ENCODE measurements around the gene NAV2.

Gene NAV2

DNA sequence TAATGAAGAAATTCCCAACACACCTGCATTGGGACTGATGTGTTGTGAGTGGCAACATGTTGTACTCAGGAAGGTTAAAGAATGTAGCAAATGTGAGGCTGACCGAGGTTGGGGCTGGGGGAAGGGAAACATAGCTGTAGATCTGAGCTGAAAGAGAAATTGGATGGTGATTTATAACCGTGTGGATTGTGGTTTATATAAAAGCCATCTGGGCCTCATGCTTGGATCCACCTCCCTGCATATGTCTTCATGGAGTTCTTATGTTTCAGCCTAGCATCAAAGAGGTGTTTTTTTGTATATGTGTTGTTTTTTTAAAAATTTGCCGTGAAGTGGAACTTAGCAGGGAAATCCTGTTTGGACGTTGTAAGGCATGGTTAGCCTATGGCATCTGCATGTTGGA lies 141.3 kb downstream of the NAV2 start:
- no peak for DNase-seq (ENCODE audit: low read depth)
- H3K4me3 ChIP-seq (ENCODE audit: low read length), result no peak overlapping the region
- TF ChIP-seq, protein P1, sequence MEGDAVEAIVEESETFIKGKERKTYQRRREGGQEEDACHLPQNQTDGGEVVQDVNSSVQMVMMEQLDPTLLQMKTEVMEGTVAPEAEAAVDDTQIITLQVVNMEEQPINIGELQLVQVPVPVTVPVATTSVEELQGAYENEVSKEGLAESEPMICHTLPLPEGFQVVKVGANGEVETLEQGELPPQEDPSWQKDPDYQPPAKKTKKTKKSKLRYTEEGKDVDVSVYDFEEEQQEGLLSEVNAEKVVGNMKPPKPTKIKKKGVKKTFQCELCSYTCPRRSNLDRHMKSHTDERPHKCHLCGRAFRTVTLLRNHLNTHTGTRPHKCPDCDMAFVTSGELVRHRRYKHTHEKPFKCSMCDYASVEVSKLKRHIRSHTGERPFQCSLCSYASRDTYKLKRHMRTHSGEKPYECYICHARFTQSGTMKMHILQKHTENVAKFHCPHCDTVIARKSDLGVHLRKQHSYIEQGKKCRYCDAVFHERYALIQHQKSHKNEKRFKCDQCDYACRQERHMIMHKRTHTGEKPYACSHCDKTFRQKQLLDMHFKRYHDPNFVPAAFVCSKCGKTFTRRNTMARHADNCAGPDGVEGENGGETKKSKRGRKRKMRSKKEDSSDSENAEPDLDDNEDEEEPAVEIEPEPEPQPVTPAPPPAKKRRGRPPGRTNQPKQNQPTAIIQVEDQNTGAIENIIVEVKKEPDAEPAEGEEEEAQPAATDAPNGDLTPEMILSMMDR (IDR thresholded peaks at IDR 0.05; ENCODE audit: insufficient read depth, low read depth, low read length, missing control alignments), result no peak

DNA sequence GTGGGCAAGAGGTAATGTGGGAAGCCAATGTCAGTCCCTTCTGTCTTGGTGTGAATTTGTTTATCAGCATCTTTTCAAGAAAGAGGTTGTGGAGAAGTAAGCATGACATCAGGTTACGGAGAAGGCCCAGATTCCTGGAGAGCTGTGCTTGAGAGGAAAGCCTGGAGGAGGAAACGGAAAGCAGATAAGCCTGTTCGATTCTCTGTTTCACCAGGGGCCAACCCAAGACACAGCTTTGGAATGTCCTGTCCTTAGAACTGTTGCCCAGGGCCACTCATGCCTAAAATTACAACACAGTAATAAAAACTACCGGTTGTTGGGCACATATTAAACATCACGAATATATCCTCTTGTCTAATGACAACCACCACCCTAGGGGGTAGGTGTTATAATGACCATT lies 148.5 kb downstream of the NAV2 start:
- no peak overlapping the region for H3K4me3 ChIP-seq (ENCODE audit: low read length)
- no peak for DNase-seq (ENCODE audit: low read depth)
- TF ChIP-seq, protein P1 (IDR thresholded peaks at IDR 0.05; ENCODE audit: insufficient read depth, low read depth, low read length, missing control alignments), result no peak

DNA sequence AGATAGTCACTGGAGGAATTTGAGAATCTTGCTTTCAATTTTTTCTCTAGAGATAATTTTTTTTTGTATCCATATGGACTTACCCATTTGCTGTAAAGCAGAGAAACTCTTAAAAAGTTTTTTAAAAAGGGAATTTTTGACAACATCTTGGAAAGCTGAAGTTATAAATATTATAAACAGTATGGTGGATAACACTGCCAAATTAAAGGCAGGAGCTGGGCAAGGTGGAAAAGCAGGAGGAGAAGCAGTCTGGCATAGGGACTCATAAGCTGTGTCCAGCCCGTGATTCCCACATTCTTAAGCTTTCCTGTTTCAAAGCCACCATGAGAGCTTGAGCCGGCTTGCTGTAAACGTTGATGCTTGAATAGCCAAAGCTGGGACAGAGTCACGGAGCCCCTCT lies 149.5 kb downstream of the NAV2 start:
- no peak for DNase-seq (ENCODE audit: low read depth)
- H3K4me3 ChIP-seq (ENCODE audit: low read length), result no peak overlapping the region
- TF ChIP-seq, protein P1 (IDR thresholded peaks at IDR 0.05; ENCODE audit: insufficient read depth, low read depth, low read length, missing control alignments), result no peak

DNA sequence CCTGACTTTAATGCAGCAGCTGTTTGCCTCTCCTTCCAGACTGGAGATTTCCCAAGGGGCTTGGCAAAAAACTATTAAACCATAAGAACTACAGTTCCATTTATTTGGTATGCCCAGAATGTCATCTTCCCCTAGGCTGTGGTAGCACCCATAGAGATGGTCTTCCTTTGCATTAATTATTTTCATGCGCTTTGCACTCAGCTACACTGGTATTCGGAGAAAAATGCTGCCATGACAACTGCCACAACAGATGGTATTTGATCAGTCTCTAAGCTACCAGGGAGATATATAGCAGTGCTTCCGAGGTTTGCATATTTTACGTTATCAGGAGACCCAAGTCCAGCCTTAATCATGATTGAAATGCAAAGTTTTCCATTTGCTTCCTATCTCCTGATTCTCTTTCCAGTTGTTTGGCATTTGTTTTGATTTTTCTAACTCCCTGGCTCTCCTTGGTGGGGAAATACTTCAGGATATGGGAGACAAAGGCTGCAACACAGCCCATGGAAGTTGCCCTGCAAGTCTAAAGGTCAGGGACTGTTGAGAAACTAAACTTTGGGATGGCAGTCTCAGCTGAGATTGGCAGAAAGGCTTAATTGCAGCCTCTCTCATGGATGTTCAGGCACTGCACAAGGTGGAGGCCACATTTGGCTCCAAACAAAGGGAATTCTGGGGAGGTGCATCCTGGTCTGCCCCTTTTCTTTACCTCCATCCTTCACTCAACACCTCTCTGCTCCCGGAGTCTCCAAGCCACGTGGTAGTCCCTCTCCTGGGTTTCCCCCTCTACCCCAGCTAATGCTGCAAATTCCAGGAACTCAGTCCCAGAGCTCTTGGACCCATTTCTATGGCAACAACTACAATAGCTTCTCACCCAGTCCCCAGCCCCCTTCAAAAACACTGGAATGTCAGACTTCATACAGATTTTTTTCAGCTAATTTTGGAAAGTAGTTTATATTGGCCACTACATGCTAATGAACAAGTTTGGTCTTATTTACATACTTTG lies 151.8 kb downstream of the NAV2 start:
- H3K4me3 ChIP-seq (ENCODE audit: low read length), result no peak overlapping the region

DNA sequence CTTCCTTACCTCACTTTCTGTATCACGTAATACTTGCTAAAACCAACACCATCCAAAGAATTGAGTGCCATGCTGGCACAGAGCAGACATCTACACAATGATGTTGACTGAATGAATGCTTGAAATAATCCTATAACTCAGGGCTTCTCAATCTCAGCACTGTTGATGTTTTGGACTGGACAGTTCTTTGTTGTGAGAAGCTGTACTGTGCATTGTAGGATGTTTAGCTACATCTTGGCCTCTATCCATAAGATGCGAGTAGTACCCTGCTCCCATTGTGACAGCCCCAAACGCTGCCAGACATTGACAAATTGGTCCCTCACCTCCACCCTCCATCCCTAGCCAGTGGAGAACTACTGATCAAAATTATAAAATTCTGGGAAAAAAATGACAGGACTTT lies 153.4 kb downstream of the NAV2 start:
- TF ChIP-seq, protein P1 (IDR thresholded peaks at IDR 0.05; ENCODE audit: insufficient read depth, low read depth, low read length, missing control alignments), result no peak
- no peak overlapping the region for H3K4me3 ChIP-seq (ENCODE audit: low read length)
- DNase-seq (ENCODE audit: low read depth), result no peak

More for the DNA sequence above, 151.8 kb downstream of the NAV2 start:
- TF ChIP-seq, protein P1 (IDR thresholded peaks at IDR 0.05; ENCODE audit: insufficient read depth, low read depth, low read length, missing control alignments), result no peak
- DNase-seq (ENCODE audit: low read depth), result no peak

DNA sequence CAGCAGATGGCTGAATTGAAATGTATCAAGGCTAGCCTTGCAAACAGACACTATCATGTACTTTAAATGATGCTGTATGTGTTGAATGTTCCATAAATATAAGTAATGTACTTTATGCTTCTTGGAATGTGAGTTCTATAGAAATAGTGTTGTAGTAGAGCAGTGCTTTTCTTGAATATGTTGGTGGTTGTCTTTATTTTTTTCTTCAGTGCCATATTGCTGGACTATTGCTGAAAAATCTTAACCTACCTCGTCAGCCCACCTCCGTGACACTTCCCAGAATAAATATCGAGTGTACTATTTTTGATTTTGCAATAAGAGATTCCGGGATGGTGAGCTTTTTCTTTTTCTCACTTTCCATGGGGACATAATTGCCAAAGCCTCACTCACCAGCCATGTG lies 153.9 kb downstream of the NAV2 start:
- DNase-seq (ENCODE audit: low read depth), result no peak
- H3K4me3 ChIP-seq (ENCODE audit: low read length), result no peak overlapping the region
- TF ChIP-seq, protein P1 (IDR thresholded peaks at IDR 0.05; ENCODE audit: insufficient read depth, low read depth, low read length, missing control alignments), result no peak
